Keratinocyte (primary cell): ENCODE measurements around the gene DPEP2.

ENCODE experiments used
- CTCF ChIP-seq, 3 experiments: IDR thresholded peaks in 1 of 3; conservative IDR thresholded peaks in 1 of 3; optimal IDR thresholded peaks in 1 of 3; 2 replicates in 2 of 3; 3 replicates in 1 of 3; pipeline versions ENCODE3 to v1.5.1; 2011; ENCODE audit warnings: low read length in 3 of 3, mild to moderate bottlenecking in 3 of 3, moderate library complexity in 2 of 3, control low read depth in 1 of 3, inconsistent platforms in 1 of 3; ENCODE audit not compliant: insufficient read depth in 2 of 3; ENCODE audit errors: extremely low read depth in 1 of 3
- EZH2 ChIP-seq: IDR thresholded peaks from one replicate; pipeline ENCODE4 v1.6.1; 2012; ENCODE audit warnings: inconsistent platforms, mild to moderate bottlenecking, low read length, moderate library complexity

- TF ChIP-seq EZH2: no peak
- peak in 1 of 3 experiments; percentile 8 for TF ChIP-seq CTCF (optimal IDR thresholded peaks at IDR 0.05 in 1 of 3, IDR thresholded peaks at IDR 0.05 in 1 of 3, conservative IDR thresholded peaks at IDR 0.05 in 1 of 3; ENCODE audit: extremely low read depth in 1 of 3, insufficient read depth in 2 of 3, low read length in 3 of 3)
These were observed 35.5 kb downstream of the DPEP2 start for GRCh38 chr16:67963662-67964321.
